Natural killer cell (primary cell): Measurements from ENCODE around the gene HTRA2. TPM values are rescaled to one million over a fixed set of nuclear protein-coding genes. Genes with fewer than 3 reads are reported as not detected.
"Not testable (repeated sequence)": the region's sequence is repeated elsewhere in the genome, so short reads cannot be mapped to it uniquely, and the experiment has no call there.

ENCODE experiments used
- ATAC-seq, 3 donors: fragments of 150-1000 bp in 2 of 3; fragments of 200-7000 bp in 1 of 3; cut with Tn5 transposase; 1 replicate in 1 of 3; 2 replicates in 2 of 3; pipeline ENCODE4 v1.10.0; 2021; ENCODE audit warnings: mild to moderate bottlenecking in 2 of 3, moderate library complexity in 2 of 3
- DNase-seq, 2 donors: peaks; one replicate each; pipeline versions ENCODE4 v3.0.0 to v3.0.0-alpha.2; 2013 to 2021; ENCODE audit warnings: mixed read lengths in 1 of 2
- H3K27ac ChIP-seq: one replicate; pipeline ENCODE4 v1.5.1; 2013; ENCODE audit warnings: mild to moderate bottlenecking, low read length
- H3K27me3 ChIP-seq: one replicate; pipeline ENCODE4 v1.6.1; 2013; ENCODE audit warnings: low read length; ENCODE audit not compliant: control insufficient read depth, insufficient read depth
- H3K36me3 ChIP-seq: one replicate; pipeline ENCODE4 v1.6.1; 2013; ENCODE audit warnings: low read length; ENCODE audit not compliant: control insufficient read depth, insufficient read depth
- H3K4me1 ChIP-seq: one replicate; pipeline ENCODE4 v1.6.1; 2013; ENCODE audit warnings: low read length; ENCODE audit not compliant: control insufficient read depth, insufficient read depth
- H3K4me3 ChIP-seq: one replicate; pipeline ENCODE4 v1.5.1; 2013; ENCODE audit warnings: low read length
- H3K9me3 ChIP-seq: one replicate; pipeline ENCODE4 v1.6.1; 2013; ENCODE audit warnings: low read length; ENCODE audit not compliant: control insufficient read depth, insufficient read depth
- H3K27ac Mint-ChIP-seq, 2 donors: one replicate each; pipeline ENCODE4 v1.8.0; 2022; ENCODE audit warnings: mild to moderate bottlenecking in 2 of 2, mixed read lengths in 2 of 2, moderate library complexity in 1 of 2
- H3K27me3 Mint-ChIP-seq, 2 donors: one replicate each; pipeline ENCODE4 v1.8.0; 2022; ENCODE audit warnings: low read depth in 2 of 2, mixed read lengths in 2 of 2
- H3K36me3 Mint-ChIP-seq: one replicate; pipeline ENCODE4 v1.8.0; 2022; ENCODE audit warnings: mixed read lengths
- H3K4me1 Mint-ChIP-seq, 2 donors: one replicate each; pipeline ENCODE4 v1.8.0; 2022; ENCODE audit warnings: mixed read lengths in 2 of 2
- H3K4me3 Mint-ChIP-seq: one replicate; pipeline ENCODE4 v1.8.0; 2022; ENCODE audit warnings: mild to moderate bottlenecking, moderate library complexity, mixed read lengths
- H3K9me3 Mint-ChIP-seq, 2 donors: one replicate each; pipeline ENCODE4 v1.8.0; 2022; ENCODE audit warnings: mixed read lengths in 2 of 2
- WGBS: methylation state at CpG from one replicate; pipeline ENCODE4 v1.1.7; 2013; ENCODE audit warnings: missing lambda C conversion rate; ENCODE audit not compliant: insufficient coverage; 5-methylcytosine and 5-hydroxymethylcytosine counted together
- intact Hi-C: fragments of 100-400 bp; cut with micrococcal nuclease; formaldehyde crosslinking; loops from one replicate; pipeline ENCODE4 v1.14.2; 2022
- total RNA-seq, 4 donors: library from RNA; stranded (reverse); fragments of 120-200 nt in 1 of 4; gene quantifications; one replicate each; pipeline versions ENCODE4 v1.2.3 to v1.2.4, GENCODE V29; 2013 to 2022
- TF ChIP-seq, protein P1 (sequence below): fragments of 200-600 bp; IDR thresholded peaks from one replicate; pipeline ENCODE4 v1.8.0; 2022; ENCODE audit warnings: antibody characterized with exemption

Gene HTRA2
- total RNA-seq, 3 donors from 2014 or later (not counting 1 experiment from before 2014, with no cell fraction given): 32.1 to 47.6 (median 45.2) TPM

- H3K4me3 Mint-ChIP-seq: peak within 1 kb of the TSS; percentile 99
- TF ChIP-seq, protein P1, sequence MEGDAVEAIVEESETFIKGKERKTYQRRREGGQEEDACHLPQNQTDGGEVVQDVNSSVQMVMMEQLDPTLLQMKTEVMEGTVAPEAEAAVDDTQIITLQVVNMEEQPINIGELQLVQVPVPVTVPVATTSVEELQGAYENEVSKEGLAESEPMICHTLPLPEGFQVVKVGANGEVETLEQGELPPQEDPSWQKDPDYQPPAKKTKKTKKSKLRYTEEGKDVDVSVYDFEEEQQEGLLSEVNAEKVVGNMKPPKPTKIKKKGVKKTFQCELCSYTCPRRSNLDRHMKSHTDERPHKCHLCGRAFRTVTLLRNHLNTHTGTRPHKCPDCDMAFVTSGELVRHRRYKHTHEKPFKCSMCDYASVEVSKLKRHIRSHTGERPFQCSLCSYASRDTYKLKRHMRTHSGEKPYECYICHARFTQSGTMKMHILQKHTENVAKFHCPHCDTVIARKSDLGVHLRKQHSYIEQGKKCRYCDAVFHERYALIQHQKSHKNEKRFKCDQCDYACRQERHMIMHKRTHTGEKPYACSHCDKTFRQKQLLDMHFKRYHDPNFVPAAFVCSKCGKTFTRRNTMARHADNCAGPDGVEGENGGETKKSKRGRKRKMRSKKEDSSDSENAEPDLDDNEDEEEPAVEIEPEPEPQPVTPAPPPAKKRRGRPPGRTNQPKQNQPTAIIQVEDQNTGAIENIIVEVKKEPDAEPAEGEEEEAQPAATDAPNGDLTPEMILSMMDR: peak; percentile 85
- Histone ChIP-seq H3K27me3 (no peaks in the 10 kb centered on the region), H3K4me3 (peak within 1 kb of the TSS; percentile 81), H3K4me1 (peaks cover 29% of the 10 kb centered on the region), H3K9me3 (no peaks in the 10 kb centered on the region), H3K36me3 (peaks cover 20% of the 10 kb centered on the region), H3K27ac (peak within 1 kb of the TSS; percentile 88)
- H3K9me3 Mint-ChIP-seq: no peaks in the 10 kb centered on the region
- H3K27ac Mint-ChIP-seq: peak within 1 kb of the TSS; percentile 97
- DNase-seq: peak; percentile 88 to 96
- intact Hi-C loops: loop anchor here (1.0 to 2.0 kb wide), 8 partner anchors 11 to 394 kb away; partner anchors contain the start of genes C2orf81, INO80B, MRPL53 and PCGF1
- H3K27me3 Mint-ChIP-seq: no peaks in the 10 kb centered on the region
- under 1% methylated on average over 50 of the region's 50 CpGs for WGBS
- ATAC-seq: peak; percentile 91 to 98 (median 92)
- peaks cover 8% of the 10 kb centered on the region for H3K36me3 Mint-ChIP-seq
- H3K4me1 Mint-ChIP-seq: peaks cover 24 to 35% of the 10 kb centered on the region in 2 donors
These were observed 46.7 kb upstream of the HTRA2 start, which contains the start of the genes CCDC142 and TTC31 for GRCh38 chr2:74482801-74483674. CCDC142 (minus strand) TSS chr2:74482998; CDS start chr2:74482837, 161 bp downstream. TTC31 (plus strand) TSS chr2:74483081; CDS start chr2:74483096, 15 bp downstream.

GRCh38 chr2:74483675-74484164 is 46.0 kb upstream of the HTRA2 start:
- not testable (repeated sequence) for H3K9me3 Mint-ChIP-seq, H3K27me3 Mint-ChIP-seq, H3K36me3 Mint-ChIP-seq, ATAC-seq, H3K9me3 ChIP-seq, DNase-seq, H3K27me3 ChIP-seq
- WGBS: 89% methylated on average over 19 of the region's 19 CpGs
- Histone ChIP-seq H3K27ac (peak overlapping the region; percentile 88), H3K36me3 (peaks cover 21% of the 10 kb centered on the region), H3K4me3 (peak overlapping the region; percentile 81), H3K4me1 (peaks cover 29% of the 10 kb centered on the region)
- H3K4me3 Mint-ChIP-seq: peak overlapping the region; percentile 99
- peaks cover 24 to 35% of the 10 kb centered on the region in 2 donors for H3K4me1 Mint-ChIP-seq
- intact Hi-C loops: loop anchor here (1.0 to 2.0 kb wide), 8 partner anchors 11 to 393 kb away; partner anchors contain the start of genes C2orf81, INO80B, MRPL53 and PCGF1
- peak overlapping the region; percentile 97 for H3K27ac Mint-ChIP-seq

GRCh38 chr2:74486141-74486540 is 43.6 kb upstream of the HTRA2 start:
- no peak overlapping the region for H3K27ac ChIP-seq
- ATAC-seq (no peak), DNase-seq (no peak)
- H3K36me3 ChIP-seq: peaks cover 20% of the 10 kb centered on the region
- intact Hi-C loops: no loop called here
- H3K27me3 ChIP-seq: no peaks in the 10 kb centered on the region
- H3K27ac Mint-ChIP-seq: no peak overlapping the region
- H3K27me3 Mint-ChIP-seq: no peaks in the 10 kb centered on the region
- TF ChIP-seq, protein P1: no peak
- H3K4me1 Mint-ChIP-seq: peaks cover 19 to 38% of the 10 kb centered on the region in 2 donors
- no peak overlapping the region for H3K4me3 Mint-ChIP-seq
- H3K9me3 ChIP-seq: no peaks in the 10 kb centered on the region
- peaks cover 8% of the 10 kb centered on the region for H3K36me3 Mint-ChIP-seq
- H3K4me3 ChIP-seq: no peak overlapping the region
- WGBS: 93% methylated on average over 2 of the region's 2 CpGs
- H3K9me3 Mint-ChIP-seq: no peaks in the 10 kb centered on the region
- H3K4me1 ChIP-seq: peaks cover 21% of the 10 kb centered on the region
